Measurements from ENCODE around the gene MED16. TPM values are rescaled to one million over a fixed set of nuclear protein-coding genes. Genes with fewer than 3 reads are reported as not detected.

Gene MED16
- polyA plus RNA-seq, 1 experiment: 22.7 TPM

DNA sequence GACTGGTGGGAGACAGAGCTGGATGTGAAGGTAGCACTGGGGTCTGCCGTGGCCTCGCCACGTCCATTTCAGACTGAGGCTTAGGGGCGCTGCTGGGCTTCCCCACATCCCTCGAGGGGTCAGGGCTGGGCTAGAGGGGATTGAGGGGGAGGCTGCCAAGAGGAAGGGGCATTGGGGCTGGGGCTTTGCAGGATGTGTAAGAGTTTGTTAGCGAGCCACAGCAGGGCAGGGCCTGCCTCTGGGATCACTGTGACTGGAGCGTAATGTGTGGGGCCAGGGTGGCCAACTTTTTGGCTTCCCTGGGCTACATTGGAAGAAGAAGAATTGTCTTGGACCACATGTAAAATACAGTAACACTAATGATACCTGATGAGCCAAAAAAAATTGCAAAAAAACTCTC lies 46.9 kb upstream of the MED16 start:
- CTCF ChIA-PET: no interaction called here
- peak overlapping the region; percentile 68 for H3K27ac ChIP-seq (ENCODE audit: low read depth, low read length)

DNA sequence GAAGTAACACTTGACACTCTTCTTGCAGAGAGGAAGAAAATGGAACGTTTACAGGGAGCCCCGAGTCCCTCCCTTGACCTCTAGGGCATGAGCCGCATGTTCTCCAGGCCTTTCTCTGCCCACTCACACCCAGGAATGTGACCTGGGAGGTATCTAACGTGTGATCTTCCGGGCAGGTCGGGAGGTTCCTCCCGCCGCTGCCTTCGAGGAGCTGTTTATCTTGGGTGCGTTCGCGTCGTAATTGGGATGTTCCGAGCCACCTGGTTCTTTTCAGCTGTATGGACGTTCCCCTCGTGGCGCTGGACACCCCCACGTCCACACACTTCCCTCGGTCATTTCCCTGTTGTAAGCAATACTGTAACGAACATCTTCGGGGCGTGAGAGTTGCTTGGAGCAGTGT lies 46.5 kb upstream of the MED16 start:
- no peak for DNase-seq (ENCODE audit: low read depth, low spot score)
- peaks cover 11% of the 10 kb centered on the region; the same call in 1 of the 2 replicates for H3K9me3 ChIP-seq (ENCODE audit: control insufficient read depth, insufficient read depth, low read length)
- H3K27me3 ChIP-seq (ENCODE audit: control insufficient read depth, insufficient read depth, low read length): no peaks in the 10 kb centered on the region
- ChIA-PET CTCF (no interaction called here), POLR2A (interaction anchor here (0.8 kb wide), 1 partner anchor 9 kb away, joined by 3 read pairs; no protein-coding TSS in a partner anchor)
- no peak overlapping the region for H3K27ac ChIP-seq (ENCODE audit: low read depth, low read length)
- no peak overlapping the region for H3K4me3 ChIP-seq (ENCODE audit: low read depth, low read length)
- TF ChIP-seq, protein P1, sequence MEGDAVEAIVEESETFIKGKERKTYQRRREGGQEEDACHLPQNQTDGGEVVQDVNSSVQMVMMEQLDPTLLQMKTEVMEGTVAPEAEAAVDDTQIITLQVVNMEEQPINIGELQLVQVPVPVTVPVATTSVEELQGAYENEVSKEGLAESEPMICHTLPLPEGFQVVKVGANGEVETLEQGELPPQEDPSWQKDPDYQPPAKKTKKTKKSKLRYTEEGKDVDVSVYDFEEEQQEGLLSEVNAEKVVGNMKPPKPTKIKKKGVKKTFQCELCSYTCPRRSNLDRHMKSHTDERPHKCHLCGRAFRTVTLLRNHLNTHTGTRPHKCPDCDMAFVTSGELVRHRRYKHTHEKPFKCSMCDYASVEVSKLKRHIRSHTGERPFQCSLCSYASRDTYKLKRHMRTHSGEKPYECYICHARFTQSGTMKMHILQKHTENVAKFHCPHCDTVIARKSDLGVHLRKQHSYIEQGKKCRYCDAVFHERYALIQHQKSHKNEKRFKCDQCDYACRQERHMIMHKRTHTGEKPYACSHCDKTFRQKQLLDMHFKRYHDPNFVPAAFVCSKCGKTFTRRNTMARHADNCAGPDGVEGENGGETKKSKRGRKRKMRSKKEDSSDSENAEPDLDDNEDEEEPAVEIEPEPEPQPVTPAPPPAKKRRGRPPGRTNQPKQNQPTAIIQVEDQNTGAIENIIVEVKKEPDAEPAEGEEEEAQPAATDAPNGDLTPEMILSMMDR (IDR thresholded peaks at IDR 0.05; ENCODE audit: low read depth, low read length): no peak

More for the DNA sequence above, 46.9 kb upstream of the MED16 start:
- H3K9me3 ChIP-seq (ENCODE audit: control insufficient read depth, insufficient read depth, low read length): peaks cover 10% of the 10 kb centered on the region; the same call in 1 of the 2 replicates
- no peak overlapping the region for H3K4me3 ChIP-seq (ENCODE audit: low read depth, low read length)
- DNase-seq (ENCODE audit: low read depth, low spot score): no peak
- TF ChIP-seq, protein P1 (IDR thresholded peaks at IDR 0.05; ENCODE audit: low read depth, low read length): no peak
- H3K27me3 ChIP-seq (ENCODE audit: control insufficient read depth, insufficient read depth, low read length): no peaks in the 10 kb centered on the region
- POLR2A ChIA-PET: no interaction called here

DNA sequence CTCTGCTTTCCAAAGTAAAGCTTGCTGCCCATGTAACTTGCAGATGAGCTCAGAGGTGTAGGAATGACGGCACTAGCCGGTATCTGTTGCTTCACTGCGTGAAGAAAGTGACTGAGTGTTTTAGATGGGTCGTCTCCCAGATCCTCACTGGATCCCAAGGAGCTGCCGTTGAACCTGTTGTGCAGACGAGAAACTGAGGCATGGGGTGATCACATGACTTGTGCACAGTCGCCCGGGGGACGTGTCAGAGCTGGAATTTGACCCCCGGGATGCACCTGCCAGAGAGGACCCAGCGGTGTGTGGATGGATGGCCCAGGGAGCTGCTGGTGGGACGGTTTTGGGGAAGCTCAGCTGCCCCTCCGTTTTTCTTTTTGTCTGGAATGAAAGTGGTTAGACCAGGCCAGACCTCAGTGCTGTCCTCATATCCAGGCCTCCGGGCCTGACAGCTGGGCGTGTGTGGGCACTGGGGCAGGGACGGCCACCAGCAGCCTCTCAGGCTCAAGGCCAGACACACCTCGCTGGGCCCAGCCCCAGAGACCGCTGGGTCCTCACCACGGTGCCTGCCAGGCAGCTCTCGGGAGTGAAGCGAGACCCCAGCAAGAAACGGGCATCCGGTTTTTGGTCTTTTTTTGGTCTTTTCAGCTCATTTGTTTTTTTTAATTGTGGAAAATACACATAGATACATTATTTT lies 45.4 kb upstream of the MED16 start:
- no peak overlapping the region for H3K27ac ChIP-seq (ENCODE audit: low read depth, low read length)
- POLR2A ChIA-PET: interaction anchor here (0.7 to 0.8 kb wide), 2 partner anchors 8 to 395 kb away, joined by 3 read pairs; no protein-coding TSS in a partner anchor

DNA sequence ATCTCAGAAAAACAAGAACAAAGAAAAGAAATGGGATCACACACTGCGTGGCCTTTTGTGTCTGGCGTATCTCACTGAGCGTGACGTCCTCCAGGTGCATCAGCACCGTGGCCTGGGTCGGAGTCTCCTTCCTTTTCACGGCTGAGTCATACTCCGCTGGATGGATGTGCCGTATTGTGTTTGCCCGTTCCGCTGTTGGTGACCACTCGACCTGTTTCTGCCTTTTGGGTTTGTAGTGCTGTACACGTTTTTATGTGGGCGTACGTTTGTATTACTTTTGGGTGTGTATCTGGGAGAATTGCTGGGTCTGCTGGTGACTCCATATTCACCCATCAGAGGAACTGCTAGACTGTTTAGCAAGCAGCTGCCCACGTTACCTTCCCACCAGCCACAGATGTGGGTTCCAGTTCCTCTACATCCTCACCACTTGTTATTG lies 44.3 kb upstream of the MED16 start:
- Histone ChIP-seq H3K9me3 (ENCODE audit: control insufficient read depth, insufficient read depth, low read length) (peaks cover 7% of the 10 kb centered on the region; the same call in 1 of the 2 replicates), H3K27me3 (ENCODE audit: control insufficient read depth, insufficient read depth, low read length) (no peaks in the 10 kb centered on the region), H3K27ac (ENCODE audit: low read depth, low read length) (no peak overlapping the region), H3K4me3 (ENCODE audit: low read depth, low read length) (no peak overlapping the region)
- ChIA-PET POLR2A (no interaction called here), CTCF (no interaction called here)
- DNase-seq (ENCODE audit: low read depth, low spot score): no peak
- TF ChIP-seq, protein P1 (IDR thresholded peaks at IDR 0.05; ENCODE audit: low read depth, low read length): no peak

More for the DNA sequence above, 45.4 kb upstream of the MED16 start:
- Histone ChIP-seq H3K9me3 (ENCODE audit: control insufficient read depth, insufficient read depth, low read length) (peaks cover 11% of the 10 kb centered on the region; the same call in 1 of the 2 replicates), H3K27me3 (ENCODE audit: control insufficient read depth, insufficient read depth, low read length) (no peaks in the 10 kb centered on the region), H3K4me3 (ENCODE audit: low read depth, low read length) (no peak overlapping the region)
- no peak for DNase-seq (ENCODE audit: low read depth, low spot score)
- TF ChIP-seq, protein P1 (IDR thresholded peaks at IDR 0.05; ENCODE audit: low read depth, low read length): no peak
- CTCF ChIA-PET: no interaction called here

DNA sequence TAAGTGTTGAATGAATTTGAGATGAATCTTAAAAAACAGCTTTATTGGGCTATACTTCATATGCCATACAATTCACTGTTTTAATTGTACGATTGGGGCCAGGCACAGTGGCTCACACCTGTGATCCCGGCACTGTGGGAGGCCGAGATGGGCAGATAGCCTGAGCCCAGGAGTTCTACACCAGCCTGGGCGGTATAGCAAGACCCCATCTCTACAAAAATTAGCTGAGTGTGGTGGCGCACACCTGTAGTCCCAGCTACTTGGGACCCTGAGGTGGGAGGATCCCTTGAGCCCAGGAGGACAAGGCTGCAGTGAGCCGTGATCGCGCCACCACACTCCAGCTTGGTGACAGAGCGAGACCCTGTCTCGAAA lies 43.2 kb upstream of the MED16 start:
- Histone ChIP-seq H3K4me3 (ENCODE audit: low read depth, low read length) (no peak overlapping the region), H3K9me3 (ENCODE audit: control insufficient read depth, insufficient read depth, low read length) (peaks cover 7% of the 10 kb centered on the region; the same call in 1 of the 2 replicates), H3K27ac (ENCODE audit: low read depth, low read length) (no peak overlapping the region), H3K27me3 (ENCODE audit: control insufficient read depth, insufficient read depth, low read length) (no peaks in the 10 kb centered on the region)
- no peak for DNase-seq (ENCODE audit: low read depth, low spot score)
- TF ChIP-seq, protein P1 (IDR thresholded peaks at IDR 0.05; ENCODE audit: low read depth, low read length): no peak
- ChIA-PET CTCF (no interaction called here), POLR2A (no interaction called here)

Data from AG04450 (cell line).